K562 (cell line): ENCODE data around the gene THBS2. TPM values are rescaled to one million over a fixed set of nuclear protein-coding genes. Genes with fewer than 3 reads are reported as not detected.
A peak's percentile ranks its signal among the peaks of the same experiment; 100 is the strongest.

Experiments
- ATAC-seq: fragments of 200-7000 bp; cut with Tn5 transposase; 3 replicates; pipeline ENCODE4 v1.9.1; 2020; ENCODE audit warnings: moderate library complexity
- BruUV-seq: library from RNA; stranded (reverse); fragments of 400-500 nt; replicated peaks from 2 replicates; lab custom pipeline; 2021; lab: Mats Ljungman, UMichigan
- CTCF ChIA-PET: fragments of 300-600 bp; formaldehyde crosslinking; extraction: SDS; loops from one replicate; lab custom pipeline; 2021; ENCODE audit warnings: low intra/inter-chr PET ratio; lab: Yijun Ruan, JAX
- POLR2A ChIA-PET: fragments of 300-600, 350-650 bp; sonication (Branson Sonifier 250); formaldehyde crosslinking; extraction: SDS; loops from one replicate; lab custom pipeline; 2021; ENCODE audit warnings: antibody characterized with exemption, inconsistent platforms; lab: Yijun Ruan, JAX
- DNase-seq, 4 experiments: peaks; one replicate each; pipeline versions ENCODE4 v3.0.0 to v3.0.0-alpha.2; 2011 to 2018; ENCODE audit warnings: low spot score in 3 of 4, mixed read lengths in 3 of 4; ENCODE audit errors: extremely low read depth in 1 of 4
- FAIRE-seq: peaks from 2 replicates; lab custom pipeline; 2011; peaks lifted over from hg19 to GRCh38; lab: Jason Lieb, UNC
- H2AFZ ChIP-seq: 2 replicates; pipeline ENCODE4 v1.6.0; 2011; ENCODE audit warnings: low read depth, low read length, control low read depth, inconsistent platforms
- H3K27ac ChIP-seq: fragments of 200-600 bp; 3 replicates; pipeline ENCODE4 v1.8.0; 2011; ENCODE audit warnings: low read depth, mild to moderate bottlenecking, control low read depth, inconsistent platforms, low read length, moderate library complexity, mixed read lengths; ENCODE audit errors: extremely low read depth
- H3K27me3 ChIP-seq, 2 experiments: fragments of 300-600 bp in 1 of 2; 2 replicates in 1 of 2; 3 replicates in 1 of 2; pipeline versions ENCODE4 v1.6.0 to v1.8.0; 2011; ENCODE audit warnings: inconsistent platforms in 2 of 2, low read length in 2 of 2, mild to moderate bottlenecking in 1 of 2, mixed read lengths in 1 of 2, moderate library complexity in 1 of 2; ENCODE audit not compliant: control insufficient read depth in 2 of 2, insufficient read depth in 2 of 2
- H3K36me3 ChIP-seq: fragments of 300-600 bp; 3 replicates; pipeline ENCODE4 v1.8.0; 2011; ENCODE audit warnings: mild to moderate bottlenecking, low read length, inconsistent platforms; ENCODE audit not compliant: control insufficient read depth, insufficient read depth
- H3K4me1 ChIP-seq, 2 experiments: fragments of 200-600 bp in 1 of 2; replicated peaks in 1 of 2; 2 replicates in 1 of 2; 3 replicates in 1 of 2; pipeline versions ENCODE4 v1.5.1 to v1.8.0; 2011; ENCODE audit warnings: inconsistent platforms in 2 of 2, low read length in 2 of 2, mild to moderate bottlenecking in 1 of 2, mixed read lengths in 1 of 2, moderate library complexity in 1 of 2; ENCODE audit not compliant: control insufficient read depth in 2 of 2, insufficient read depth in 2 of 2
- H3K4me2 ChIP-seq: 2 replicates; pipeline ENCODE4 v1.6.1; 2011; ENCODE audit warnings: low read length, control low read depth, inconsistent platforms, mixed read lengths; ENCODE audit not compliant: insufficient read depth
- H3K4me3 ChIP-seq: fragments of 200-600 bp; sonication (generic), shearing (Covaris generic); 2 replicates; pipeline ENCODE4 v1.5.1; 2016; ENCODE audit warnings: control low read depth, inconsistent platforms
- H3K79me2 ChIP-seq: fragments of 200-600 bp; 3 replicates; pipeline ENCODE4 v1.8.0; 2011; ENCODE audit warnings: low read length, inconsistent platforms; ENCODE audit not compliant: control insufficient read depth, insufficient read depth
- H3K9ac ChIP-seq, 2 experiments: 2 replicates each; pipeline versions ENCODE4 v1.6.0 to v1.6.1; 2011; ENCODE audit warnings: low read depth in 2 of 2, low read length in 2 of 2, control low read depth in 1 of 2, inconsistent platforms in 1 of 2, mild to moderate bottlenecking in 1 of 2, mixed read lengths in 1 of 2; ENCODE audit not compliant: insufficient read depth in 1 of 2
- H3K9me1 ChIP-seq: one replicate; pipeline ENCODE4 v1.6.0; 2011; ENCODE audit warnings: inconsistent platforms, mild to moderate bottlenecking, low read length, moderate library complexity; ENCODE audit not compliant: control insufficient read depth, insufficient read depth
- H3K9me3 ChIP-seq: replicated peaks from 2 replicates; pipeline ENCODE4 v1.5.1; 2011; ENCODE audit warnings: low read depth, low read length, inconsistent platforms; ENCODE audit not compliant: control insufficient read depth, insufficient read depth
- H4K20me1 ChIP-seq: replicated peaks from 2 replicates; pipeline ENCODE4 v1.6.1; 2011; ENCODE audit warnings: low read length, inconsistent platforms, mixed read lengths; ENCODE audit not compliant: control insufficient read depth, insufficient read depth
- CREB1 ChIP-seq, 2 experiments: sonication (generic) in 1 of 2; formaldehyde crosslinking in 1 of 2; IDR thresholded peaks; 2 replicates each; pipeline versions ENCODE4 v1.6.1 to v1.8.0; 2012 to 2022; ENCODE audit warnings: inconsistent platforms in 1 of 2, mild to moderate bottlenecking in 1 of 2, missing genetic modification reagents in 1 of 2, moderate library complexity in 1 of 2
- ELK1 ChIP-seq: sonication (generic); formaldehyde crosslinking; IDR thresholded peaks from 2 replicates; pipeline ENCODE4 v1.8.1; 2022; ENCODE audit warnings: missing genetic modification reagents
- GTF2B ChIP-seq: IDR thresholded peaks from 2 replicates; pipeline ENCODE4 v1.6.1; 2011; ENCODE audit not compliant: insufficient read length; ENCODE audit errors: extremely low read depth
- HDAC1 ChIP-seq, 2 experiments: fragments of 450-650 bp; IDR thresholded peaks; 2 replicates each; pipeline ENCODE4 v1.6.1; 2016 to 2017; ENCODE audit warnings: inconsistent platforms in 1 of 2, mild to moderate bottlenecking in 1 of 2, moderate library complexity in 1 of 2
- HEY1 ChIP-seq: fragments of 250-450 bp; sonication (Bioruptor Pico); IDR thresholded peaks from 2 replicates; pipeline ENCODE4 v1.5.0; 2020; ENCODE audit warnings: mild to moderate bottlenecking, moderate library complexity, borderline replicate concordance
- NBN ChIP-seq: fragments of 450-650 bp; IDR thresholded peaks from 2 replicates; pipeline ENCODE4 v1.6.1; 2016; ENCODE audit warnings: low read depth, mild to moderate bottlenecking
- RAD21 ChIP-seq, 2 experiments: fragments of 250-450 bp in 1 of 2; fragments of 450-650 bp in 1 of 2; sonication (Bioruptor Pico) in 1 of 2; formaldehyde crosslinking in 1 of 2; IDR thresholded peaks in 1 of 2; conservative IDR thresholded peaks in 1 of 2; 2 replicates each; pipeline versions ENCODE4 v1.4.0 to v1.8.0; 2020 to 2022; ENCODE audit warnings: mild to moderate bottlenecking in 2 of 2, moderate library complexity in 1 of 2
- TFAP4 ChIP-seq: sonication (generic); formaldehyde crosslinking; IDR thresholded peaks from 2 replicates; pipeline ENCODE4 v1.8.0; 2022; ENCODE audit warnings: missing genetic modification reagents, mild to moderate bottlenecking, moderate library complexity, borderline replicate concordance
- ZBTB40 ChIP-seq, 2 experiments: fragments of 450-650 bp in 1 of 2; sonication (generic) in 1 of 2; formaldehyde crosslinking in 1 of 2; IDR thresholded peaks; 2 replicates each; pipeline versions ENCODE4 v1.7.1 to v1.9.0; 2016 to 2022; ENCODE audit warnings: inconsistent platforms in 1 of 2, mild to moderate bottlenecking in 1 of 2, missing genetic modification reagents in 1 of 2
- WGBS: fragments of 100-300 bp; shearing (Covaris generic); methylation state at CpG from one replicate; pipeline ENCODE4 v1.1.6; 2016; ENCODE audit warnings: low coverage, mixed read lengths; ENCODE audit not compliant: insufficient coverage; ENCODE audit errors: missing lambda C conversion rate; 5-methylcytosine and 5-hydroxymethylcytosine counted together
- in situ Hi-C: fragments of 300-500 bp; cut with MboI; formaldehyde crosslinking; loops from 4 replicates; pipeline ENCODE4 v1.15.0; 2018; ENCODE audit warnings: inconsistent platforms, mixed read lengths
- intact Hi-C: fragments of 100-400 bp; cut with micrococcal nuclease; formaldehyde crosslinking; loops from 2 replicates; pipeline ENCODE4 v1.14.2; 2022
- polyA plus RNA-seq, 8 experiments: library from polyadenylated mRNA; depleted of rRNA in 4 of 8; stranded (reverse) in 5 of 8; unstranded in 3 of 8; fragments of >200 nt; fragmentation: Nextera tagmentation in 2 of 8; fragmentation: Illumina TruSeq in 1 of 8; extraction: Ambion mirVana in 2 of 8; extraction: Trizol in 1 of 8; gene quantifications; 2 replicates each; pipeline versions ENCODE4 v1.2.1 to v1.2.3, GENCODE V29; 2011 to 2014; ENCODE audit warnings: inconsistent platforms in 1 of 8, missing spikeins in 1 of 8
- total RNA-seq, 7 experiments: library from RNA; depleted of rRNA in 6 of 7; stranded (reverse); fragments of >200 nt in 6 of 7; fragmentation: Illumina TruSeq in 2 of 7; extraction: Trizol in 2 of 7; gene quantifications; 2 replicates each; pipeline versions ENCODE4 v1.2.1 to v1.2.3, GENCODE V29; 2011 to 2021; ENCODE audit warnings: low replicate concordance in 1 of 7

THBS2 gene
- total and polyA plus RNA-seq, 9 of the 15 experiments (the other 6 are each of a cell fraction or from before 2014, with no cell fraction given), result 0.03 to 0.11 (median 0.03) TPM; not detected in 6

DNA sequence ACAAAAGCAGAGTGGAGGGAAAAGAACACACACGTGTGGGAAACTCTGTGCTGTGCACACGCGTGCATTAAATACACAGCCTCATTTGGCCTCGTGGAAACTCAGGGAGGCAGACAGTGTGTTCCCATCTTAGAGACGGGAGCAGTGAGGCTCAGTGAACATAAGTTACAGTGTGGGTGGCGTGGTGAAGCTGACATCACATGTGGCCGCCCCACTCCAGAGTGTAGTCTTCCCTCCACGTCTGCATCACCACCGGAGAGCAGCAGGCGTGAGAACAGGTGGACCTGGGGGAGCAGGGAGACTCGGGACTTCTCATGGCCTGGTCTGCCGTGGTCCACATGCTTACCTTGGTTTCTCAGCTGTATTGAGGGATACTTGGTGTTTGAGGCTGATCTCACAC is 51.7 kb downstream of the THBS2 start:
- Histone ChIP-seq H3K36me3 (no peaks in the 10 kb centered on the region), H3K27ac (no peak overlapping the region), H3K4me2 (no peak overlapping the region), H3K27me3 (peaks cover 9 to 35% of the 10 kb centered on the region in 2 experiments; a peak in 3 of 5 replicates), H3K4me3 (no peak overlapping the region), H4K20me1 (no peaks in the 10 kb centered on the region), H3K9me1 (no peaks in the 10 kb centered on the region), H3K9ac (no peak overlapping the region), H3K9me3 (no peaks in the 10 kb centered on the region), H3K4me1 (no peaks in the 10 kb centered on the region), H2AFZ (0 out of 2 replicates have a peak overlapping the region, but pooled peaks have one; percentile 8), H3K79me2 (no peaks in the 10 kb centered on the region)
- in situ Hi-C loops, result no loop called here
- intact Hi-C loops, result no loop called here
- ATAC-seq (no peak), DNase-seq (no peak), FAIRE-seq (no peak)
- no TSS peak for BruUV-seq
- under 1% methylated on average over 12 of the region's 12 CpGs for WGBS
- POLR2A ChIA-PET, result interaction anchor here (0.9 kb wide), 1 partner anchor 11 kb away, joined by 3 read pairs; no protein-coding TSS in a partner anchor
- CTCF ChIA-PET, result no interaction called here
- TF ChIP-seq RAD21 (CRISPR knock-in tag; conservative IDR thresholded peaks at IDR 0.05 in 1 of 2, IDR thresholded peaks at IDR 0.05 in 1 of 2) (no peak), ZBTB40 (IDR thresholded peaks at IDR 0.05) (no peak), ZBTB40 (CRISPR knock-in tag; IDR thresholded peaks at IDR 0.05) (no peak), GTF2B (no peak), NBN (no peak), ELK1 (CRISPR knock-in tag) (no peak), CREB1 (IDR thresholded peaks at IDR 0.05) (no peak), CREB1 (CRISPR knock-in tag; IDR thresholded peaks at IDR 0.05) (no peak), HDAC1 (IDR thresholded peaks at IDR 0.05) (no peak), HEY1 (no peak), TFAP4 (no peak)
